Osteocyte (in vitro differentiated cells): Measurements from ENCODE around the gene SMURF1. TPM values are rescaled to one million over a fixed set of nuclear protein-coding genes. Genes with fewer than 3 reads are reported as not detected.

Experiments
- DNase-seq: peaks from one replicate; pipeline ENCODE4 v3.0.0; 2021; ENCODE audit warnings: mixed read lengths; ENCODE audit not compliant: unreplicated experiment; ENCODE audit errors: extremely low spot score
- H3K27ac Mint-ChIP-seq: one replicate; pipeline ENCODE4 v1.8.0; 2021; ENCODE audit warnings: mild to moderate bottlenecking, mixed read lengths; ENCODE audit not compliant: unreplicated experiment
- H3K27me3 Mint-ChIP-seq: one replicate; pipeline ENCODE4 v1.8.0; 2021; ENCODE audit warnings: mixed read lengths; ENCODE audit not compliant: unreplicated experiment
- H3K36me3 Mint-ChIP-seq: one replicate; pipeline ENCODE4 v1.8.0; 2021; ENCODE audit warnings: mixed read lengths; ENCODE audit not compliant: unreplicated experiment
- H3K4me1 Mint-ChIP-seq: one replicate; pipeline ENCODE4 v1.8.0; 2021; ENCODE audit warnings: mixed read lengths; ENCODE audit not compliant: unreplicated experiment
- H3K4me3 Mint-ChIP-seq: one replicate; pipeline ENCODE4 v1.8.0; 2021; ENCODE audit warnings: mild to moderate bottlenecking, moderate library complexity, mixed read lengths; ENCODE audit not compliant: unreplicated experiment
- H3K9me3 Mint-ChIP-seq: one replicate; pipeline ENCODE4 v1.8.0; 2021; ENCODE audit warnings: mixed read lengths; ENCODE audit not compliant: unreplicated experiment
- total RNA-seq: library from RNA; stranded (reverse); gene quantifications from 2 replicates; pipeline ENCODE4 v1.2.1, GENCODE V29; 2021
- TF ChIP-seq, protein P1 (sequence below): fragments of 200-600 bp; sonication (generic); IDR thresholded peaks from 2 replicates; pipeline ENCODE4 v1.5.0; 2021; ENCODE audit warnings: antibody characterized with exemption, mild to moderate bottlenecking, moderate library complexity

Gene SMURF1
- total RNA-seq, 1 donor from 2014 or later, result 24.1 TPM

DNA sequence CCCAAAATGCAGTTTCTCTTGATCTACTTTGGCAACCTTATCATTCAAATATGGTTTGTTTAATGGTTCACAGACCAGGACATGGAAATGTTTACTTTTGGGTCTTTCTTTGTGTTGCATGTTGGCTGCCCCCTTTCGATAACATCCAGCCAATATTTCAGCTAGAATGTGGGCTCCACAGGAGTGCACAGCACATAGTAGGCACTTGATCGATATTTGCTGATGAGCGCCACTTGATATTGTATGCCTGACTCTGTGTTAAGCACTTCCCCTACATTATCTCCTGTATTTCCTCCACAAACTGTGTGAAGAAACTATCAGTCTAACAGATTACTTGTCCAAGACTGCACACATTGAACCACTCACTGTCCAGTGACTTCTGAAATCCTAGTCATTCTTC, 60.2 kb downstream of the SMURF1 start:
- no peaks in the 10 kb centered on the region for H3K27me3 Mint-ChIP-seq
- TF ChIP-seq, protein P1, sequence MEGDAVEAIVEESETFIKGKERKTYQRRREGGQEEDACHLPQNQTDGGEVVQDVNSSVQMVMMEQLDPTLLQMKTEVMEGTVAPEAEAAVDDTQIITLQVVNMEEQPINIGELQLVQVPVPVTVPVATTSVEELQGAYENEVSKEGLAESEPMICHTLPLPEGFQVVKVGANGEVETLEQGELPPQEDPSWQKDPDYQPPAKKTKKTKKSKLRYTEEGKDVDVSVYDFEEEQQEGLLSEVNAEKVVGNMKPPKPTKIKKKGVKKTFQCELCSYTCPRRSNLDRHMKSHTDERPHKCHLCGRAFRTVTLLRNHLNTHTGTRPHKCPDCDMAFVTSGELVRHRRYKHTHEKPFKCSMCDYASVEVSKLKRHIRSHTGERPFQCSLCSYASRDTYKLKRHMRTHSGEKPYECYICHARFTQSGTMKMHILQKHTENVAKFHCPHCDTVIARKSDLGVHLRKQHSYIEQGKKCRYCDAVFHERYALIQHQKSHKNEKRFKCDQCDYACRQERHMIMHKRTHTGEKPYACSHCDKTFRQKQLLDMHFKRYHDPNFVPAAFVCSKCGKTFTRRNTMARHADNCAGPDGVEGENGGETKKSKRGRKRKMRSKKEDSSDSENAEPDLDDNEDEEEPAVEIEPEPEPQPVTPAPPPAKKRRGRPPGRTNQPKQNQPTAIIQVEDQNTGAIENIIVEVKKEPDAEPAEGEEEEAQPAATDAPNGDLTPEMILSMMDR, result no peak
- peaks cover 3% of the 10 kb centered on the region for H3K9me3 Mint-ChIP-seq
- H3K36me3 Mint-ChIP-seq, result peaks cover 12% of the 10 kb centered on the region
- H3K4me3 Mint-ChIP-seq, result no peak overlapping the region
- peaks cover 40% of the 10 kb centered on the region for H3K4me1 Mint-ChIP-seq
- DNase-seq, result no peak
- H3K27ac Mint-ChIP-seq, result no peak overlapping the region

DNA sequence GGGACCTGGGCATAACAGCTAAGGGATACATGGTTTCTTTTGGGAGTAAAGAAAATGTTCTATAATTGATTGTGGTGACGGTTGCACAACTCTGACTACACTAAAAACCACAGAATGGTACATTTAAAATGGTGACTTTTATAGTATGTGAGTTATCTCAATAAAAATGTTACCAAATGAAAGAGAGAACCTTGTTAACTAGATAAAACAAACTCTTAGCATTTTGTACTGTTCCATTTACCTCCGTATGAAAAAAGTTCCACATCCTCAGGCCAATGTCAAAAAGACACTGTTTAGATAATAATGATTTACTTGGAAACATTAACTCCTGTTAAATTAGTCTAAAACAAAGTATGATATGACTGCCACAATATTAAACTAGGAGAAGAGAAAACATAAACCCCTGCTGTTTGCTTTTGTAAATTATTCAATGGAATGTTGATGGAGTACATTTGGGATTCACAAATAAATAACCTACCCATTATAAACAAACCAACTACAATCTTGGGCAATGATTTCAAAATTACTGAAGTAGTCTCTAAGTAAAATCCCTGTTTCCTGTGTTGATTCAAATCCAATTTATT, 60.7 kb downstream of the SMURF1 start:
- no peak overlapping the region for H3K4me3 Mint-ChIP-seq
- H3K27me3 Mint-ChIP-seq, result no peaks in the 10 kb centered on the region
- TF ChIP-seq, protein P1, result no peak
- peaks cover 3% of the 10 kb centered on the region for H3K9me3 Mint-ChIP-seq
- H3K36me3 Mint-ChIP-seq, result peaks cover 12% of the 10 kb centered on the region
- peaks cover 41% of the 10 kb centered on the region for H3K4me1 Mint-ChIP-seq
- H3K27ac Mint-ChIP-seq, result peak overlapping the region; percentile 45
- no peak for DNase-seq

DNA sequence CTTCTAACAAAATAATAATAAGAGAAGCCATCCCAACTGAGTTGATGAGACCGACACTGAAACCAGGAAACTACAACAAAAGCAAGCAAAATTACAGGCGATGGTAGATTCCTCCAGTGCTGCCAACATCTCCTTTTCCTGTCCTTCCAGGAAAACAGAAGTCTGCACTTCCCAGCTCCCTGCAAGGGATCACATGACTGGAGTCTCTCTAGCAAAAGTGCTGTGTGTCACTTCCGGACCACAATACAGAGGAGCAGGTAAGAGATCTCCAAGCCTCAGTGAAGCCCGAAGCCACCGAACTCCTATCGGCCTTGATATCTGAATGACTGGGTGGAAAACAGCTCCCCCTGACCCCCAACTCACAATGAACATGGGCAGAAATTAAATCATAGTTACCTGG, 63.2 kb downstream of the SMURF1 start:
- Mint-ChIP-seq H3K36me3 (peaks cover 4% of the 10 kb centered on the region), H3K4me1 (peaks cover 43% of the 10 kb centered on the region)

DNA sequence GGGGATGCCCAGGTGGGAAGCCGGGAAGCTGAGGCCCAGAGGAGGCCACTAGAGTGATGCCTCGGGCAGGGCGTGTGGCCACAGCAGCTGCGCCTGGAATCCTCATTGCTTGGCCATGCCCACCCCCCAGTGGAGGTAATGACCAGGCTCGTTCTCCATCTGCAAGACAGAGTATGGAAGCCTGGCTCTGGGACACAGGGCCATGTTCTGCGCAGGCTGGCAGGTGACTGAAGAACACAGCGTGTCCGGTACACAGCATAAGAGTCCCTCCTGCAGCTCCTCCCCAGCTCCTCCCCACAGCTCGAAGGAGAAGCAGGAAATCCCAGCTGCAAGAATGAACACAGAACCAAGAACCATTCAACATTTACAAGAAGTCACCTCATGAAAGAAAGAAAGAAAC, 64.8 kb downstream of the SMURF1 start:
- Mint-ChIP-seq H3K4me3 (no peak overlapping the region), H3K27ac (peak overlapping the region; percentile 59), H3K9me3 (no peaks in the 10 kb centered on the region), H3K4me1 (peaks cover 43% of the 10 kb centered on the region), H3K36me3 (peaks cover 2% of the 10 kb centered on the region), H3K27me3 (no peaks in the 10 kb centered on the region)
- DNase-seq, result no peak
- TF ChIP-seq, protein P1, result no peak

More for the DNA sequence above, 63.2 kb downstream of the SMURF1 start:
- Mint-ChIP-seq H3K27me3 (no peaks in the 10 kb centered on the region), H3K9me3 (no peaks in the 10 kb centered on the region), H3K4me3 (no peak overlapping the region), H3K27ac (no peak overlapping the region)
- DNase-seq, result no peak
- TF ChIP-seq, protein P1, result no peak

DNA sequence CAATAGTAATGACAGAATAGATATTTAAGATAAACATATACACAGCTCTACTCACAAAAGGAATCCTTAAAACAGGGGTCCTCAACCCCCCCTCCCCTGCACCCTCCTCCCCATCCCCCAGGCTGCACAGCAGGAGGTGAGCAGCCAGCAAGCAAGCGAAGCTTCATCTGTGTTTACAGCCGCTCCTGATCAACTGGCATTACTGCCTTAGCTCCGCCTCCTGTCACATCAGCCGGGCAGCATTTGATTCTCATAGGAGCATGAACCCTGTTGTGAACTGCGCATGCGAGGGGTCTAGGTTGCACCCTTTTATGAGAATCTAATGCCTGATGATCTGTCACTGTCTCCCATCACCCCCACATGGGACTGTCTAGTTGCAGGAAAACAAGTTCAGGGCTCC, 65.5 kb downstream of the SMURF1 start:
- H3K4me3 Mint-ChIP-seq, result no peak overlapping the region
- H3K36me3 Mint-ChIP-seq, result peaks cover 2% of the 10 kb centered on the region
- H3K4me1 Mint-ChIP-seq, result peaks cover 36% of the 10 kb centered on the region
- H3K27ac Mint-ChIP-seq, result no peak overlapping the region
- H3K9me3 Mint-ChIP-seq, result no peaks in the 10 kb centered on the region
- TF ChIP-seq, protein P1, result no peak
- H3K27me3 Mint-ChIP-seq, result no peaks in the 10 kb centered on the region
- DNase-seq, result no peak
